Fibroblast of the aortic adventitia (primary cell): ENCODE results near the gene SLC36A1. TPM values are rescaled to one million over a fixed set of nuclear protein-coding genes. Genes with fewer than 3 reads are reported as not detected.

Source experiments
- DNase-seq: peaks from one replicate; pipeline ENCODE4 v3.0.0-alpha.2; 2010; ENCODE audit warnings: low read depth
- H3K4me3 ChIP-seq: 2 replicates; pipeline ENCODE4 v1.5.1; 2011; ENCODE audit warnings: low read depth, mild to moderate bottlenecking, control low read depth, low read length, moderate library complexity
- total RNA-seq: library from RNA; depleted of rRNA; stranded (reverse); fragments of >200 nt; gene quantifications from 2 replicates; pipeline ENCODE4 v1.2.3, GENCODE V29; 2012; ENCODE audit warnings: low replicate concordance
- TF ChIP-seq, protein P1 (sequence below): IDR thresholded peaks from 2 replicates; pipeline ENCODE4 v1.5.1; 2011; ENCODE audit warnings: mild to moderate bottlenecking, low read length, control low read depth, inconsistent platforms; ENCODE audit not compliant: insufficient read depth

Gene SLC36A1
- total RNA-seq, 1 donor = 15.2 TPM

DNA sequence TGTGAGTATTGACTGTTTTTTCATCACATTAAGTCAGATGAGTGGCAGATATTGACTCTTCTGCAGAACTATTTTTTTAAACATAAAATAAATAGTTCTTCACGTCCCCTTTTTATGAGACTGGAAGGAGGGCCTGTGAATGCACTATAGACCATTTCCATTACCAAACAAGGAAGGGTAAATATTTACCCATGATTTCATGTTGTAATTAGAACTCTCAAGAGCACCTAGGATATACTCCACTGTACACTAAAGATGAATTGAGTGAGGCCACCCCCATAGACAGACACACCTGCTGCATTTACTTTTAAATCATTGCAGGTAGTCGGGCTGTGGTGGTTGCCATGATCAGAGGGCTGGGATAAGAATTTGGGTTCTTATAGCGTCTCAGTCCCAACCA, 22.6 kb downstream of the SLC36A1 start:
- DNase-seq = no peak
- TF ChIP-seq, protein P1, sequence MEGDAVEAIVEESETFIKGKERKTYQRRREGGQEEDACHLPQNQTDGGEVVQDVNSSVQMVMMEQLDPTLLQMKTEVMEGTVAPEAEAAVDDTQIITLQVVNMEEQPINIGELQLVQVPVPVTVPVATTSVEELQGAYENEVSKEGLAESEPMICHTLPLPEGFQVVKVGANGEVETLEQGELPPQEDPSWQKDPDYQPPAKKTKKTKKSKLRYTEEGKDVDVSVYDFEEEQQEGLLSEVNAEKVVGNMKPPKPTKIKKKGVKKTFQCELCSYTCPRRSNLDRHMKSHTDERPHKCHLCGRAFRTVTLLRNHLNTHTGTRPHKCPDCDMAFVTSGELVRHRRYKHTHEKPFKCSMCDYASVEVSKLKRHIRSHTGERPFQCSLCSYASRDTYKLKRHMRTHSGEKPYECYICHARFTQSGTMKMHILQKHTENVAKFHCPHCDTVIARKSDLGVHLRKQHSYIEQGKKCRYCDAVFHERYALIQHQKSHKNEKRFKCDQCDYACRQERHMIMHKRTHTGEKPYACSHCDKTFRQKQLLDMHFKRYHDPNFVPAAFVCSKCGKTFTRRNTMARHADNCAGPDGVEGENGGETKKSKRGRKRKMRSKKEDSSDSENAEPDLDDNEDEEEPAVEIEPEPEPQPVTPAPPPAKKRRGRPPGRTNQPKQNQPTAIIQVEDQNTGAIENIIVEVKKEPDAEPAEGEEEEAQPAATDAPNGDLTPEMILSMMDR = no peak
- no peak overlapping the region for H3K4me3 ChIP-seq

DNA sequence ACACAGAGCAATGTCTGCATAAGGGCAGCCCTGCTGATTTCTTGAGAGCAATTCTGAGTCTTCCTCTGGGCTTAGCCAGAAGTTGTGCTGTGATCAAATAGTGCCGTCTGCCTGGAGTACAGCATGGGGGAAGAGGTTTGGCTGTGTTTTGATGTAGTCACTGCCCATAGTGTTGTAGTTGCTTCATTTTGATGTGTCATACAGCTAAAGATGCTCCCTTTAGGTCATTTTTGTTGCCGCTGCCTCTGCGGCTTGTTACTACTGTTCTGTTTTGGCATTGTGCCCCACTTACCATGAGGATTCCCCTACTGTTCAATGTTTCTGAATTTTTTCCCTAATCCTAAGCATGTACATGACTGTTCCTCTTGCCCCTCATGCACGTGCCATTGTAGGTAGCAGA, 23.0 kb downstream of the SLC36A1 start:
- TF ChIP-seq, protein P1 = no peak
- DNase-seq = no peak
- no peak overlapping the region for H3K4me3 ChIP-seq

DNA sequence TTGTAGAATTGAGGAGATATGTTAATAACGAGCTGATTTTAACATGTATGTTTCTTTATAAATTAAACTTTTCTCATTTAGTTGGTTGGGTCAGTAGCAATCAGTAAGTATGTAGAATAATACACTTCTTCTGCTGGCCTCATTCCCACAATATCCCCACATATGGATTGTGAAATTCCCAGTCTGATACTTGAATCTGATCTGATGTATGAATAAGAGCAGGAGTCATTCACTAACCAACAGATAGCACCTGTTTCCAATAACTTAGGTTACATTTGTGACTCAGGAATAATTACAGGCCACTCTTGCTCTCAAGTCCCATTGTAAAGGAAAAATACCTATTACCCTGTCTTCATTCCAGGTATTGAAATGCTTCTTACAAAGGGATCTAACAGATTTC, 23.9 kb downstream of the SLC36A1 start:
- TF ChIP-seq, protein P1 = no peak
- H3K4me3 ChIP-seq = no peak overlapping the region
- no peak for DNase-seq

DNA sequence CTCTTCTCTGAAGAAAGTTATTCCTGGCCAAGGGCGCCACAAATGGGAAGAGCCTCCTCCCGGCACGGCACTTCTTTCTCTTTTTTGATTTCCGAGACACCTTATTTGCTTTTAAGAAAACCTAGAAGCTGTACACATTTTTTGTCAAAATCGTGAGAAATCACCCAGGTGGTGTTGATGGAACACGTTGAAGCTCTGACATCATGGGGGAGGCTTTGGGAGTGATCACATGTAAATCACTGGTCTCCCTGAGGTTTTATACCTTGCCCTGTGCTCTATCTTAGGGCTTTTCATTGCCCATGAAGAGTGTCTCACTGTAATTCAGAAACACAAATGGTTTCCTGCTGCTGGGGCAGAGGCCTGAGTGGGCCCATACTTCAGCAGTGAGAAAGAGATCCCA, 27.4 kb downstream of the SLC36A1 start:
- DNase-seq = no peak
- H3K4me3 ChIP-seq = no peak overlapping the region
- TF ChIP-seq, protein P1 = no peak

DNA sequence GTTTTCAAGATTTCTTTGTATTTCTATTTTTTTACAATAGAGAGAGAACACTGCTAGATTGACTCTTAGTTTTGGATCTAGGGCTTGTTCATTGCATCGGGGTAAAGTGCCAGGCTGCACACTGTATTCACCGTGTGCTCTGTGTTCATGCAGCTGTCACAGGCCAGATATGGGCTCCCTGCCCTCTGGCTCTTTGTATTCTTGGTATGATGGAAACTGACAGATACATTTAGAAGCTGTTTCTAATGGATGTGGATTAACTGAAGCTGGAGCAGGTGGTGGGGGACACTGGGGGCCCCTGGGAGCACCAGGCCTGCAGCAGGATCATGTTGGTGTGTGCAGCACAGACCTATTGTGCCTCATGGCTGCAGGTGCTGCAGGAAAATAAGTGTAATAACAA, 28.0 kb downstream of the SLC36A1 start:
- no peak overlapping the region for H3K4me3 ChIP-seq
- TF ChIP-seq, protein P1 = no peak
- DNase-seq = no peak

DNA sequence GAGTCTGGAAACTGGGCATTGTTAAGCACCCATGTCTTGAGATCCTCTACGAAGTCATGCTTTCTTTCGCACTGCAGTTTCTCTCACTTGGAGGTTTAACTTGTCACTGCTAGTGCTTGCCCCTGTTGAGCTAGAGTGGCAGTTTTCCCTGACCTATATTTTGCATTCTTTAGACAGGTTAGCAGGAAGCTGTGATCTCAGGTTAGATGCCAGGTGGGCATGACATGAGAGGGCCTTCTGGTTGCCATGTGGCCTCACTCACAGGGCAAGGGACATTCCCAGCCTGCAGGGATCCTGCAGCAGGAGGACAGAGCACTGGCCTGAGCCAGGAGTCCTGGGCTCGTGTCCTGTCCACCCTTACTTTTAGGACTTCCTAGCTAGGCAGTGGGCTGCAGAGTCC, 28.6 kb downstream of the SLC36A1 start:
- H3K4me3 ChIP-seq = no peak overlapping the region
- DNase-seq = no peak
- TF ChIP-seq, protein P1 = no peak

DNA sequence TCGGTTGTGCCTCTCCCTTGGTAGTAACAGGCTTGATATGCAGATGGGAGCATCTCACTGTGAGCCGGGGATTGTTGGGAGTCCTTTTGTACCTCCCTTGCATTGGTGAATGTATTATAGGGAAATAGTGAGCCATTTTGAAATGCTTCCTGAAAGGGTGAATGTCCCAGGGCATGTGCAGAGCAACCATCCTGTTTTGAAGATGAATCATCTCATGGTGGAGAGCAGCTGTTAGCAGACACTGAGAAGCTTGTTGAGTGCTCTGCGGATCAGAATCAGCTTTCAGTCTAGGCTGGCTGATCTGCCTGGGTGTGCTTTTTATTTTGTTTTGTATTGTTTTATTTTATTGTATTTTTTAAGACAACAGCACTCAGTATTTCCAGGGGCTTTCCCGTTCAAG, 29.7 kb downstream of the SLC36A1 start:
- no peak for DNase-seq
- TF ChIP-seq, protein P1 = no peak
- no peak overlapping the region for H3K4me3 ChIP-seq
